Activated CD8-positive, alpha-beta memory T cell treated with anti-CD3 and anti-CD28 coated beads, Interleukin-2, amount 50 U/mL, for 4 hours (primary cell): ENCODE data around the gene POLR3A.
A peak's percentile ranks its signal among the peaks of the same experiment; 100 is the strongest.

Experiments used
- DNase-seq: peaks from one replicate; pipeline ENCODE4 v3.0.0-alpha.2; 2020

POLR3A gene

GRCh38 chr10:77940627-77941026 is 88.7 kb downstream of the POLR3A start:
- no peak for DNase-seq

GRCh38 chr10:77940225-77940624 is 89.1 kb downstream of the POLR3A start:
- no peak for DNase-seq

GRCh38 chr10:77939561-77940001 is 89.7 kb downstream of the POLR3A start:
- DNase-seq = no peak

GRCh38 chr10:77936697-77937567 is 92.4 kb downstream of the POLR3A start:
- no peak for DNase-seq

- DNase-seq = no peak
Measured at GRCh38 chr10:77932016-77932715, 97.1 kb downstream of the POLR3A start.

GRCh38 chr10:77927402-77928246 is 101.7 kb downstream of the POLR3A start:
- DNase-seq = no peak

- peak; percentile 20 for DNase-seq
Measured at GRCh38 chr10:77926566-77927401, 102.5 kb downstream of the POLR3A start, which contains the start of gene DLG5. DLG5 (minus strand) TSS chr10:77926755; CDS start chr10:77926520, 235 bp downstream.

GRCh38 chr10:77925795-77926565 is 103.3 kb downstream of the POLR3A start:
- peak; percentile 18 for DNase-seq

GRCh38 chr10:77925410-77925794 is 103.9 kb downstream of the POLR3A start:
- no peak for DNase-seq

- DNase-seq = no peak
Measured at GRCh38 chr10:77922566-77923179, 106.6 kb downstream of the POLR3A start.

- DNase-seq = no peak
Measured at GRCh38 chr10:77922055-77922454, 107.3 kb downstream of the POLR3A start.

GRCh38 chr10:77921395-77921794 is 107.9 kb downstream of the POLR3A start:
- no peak for DNase-seq

GRCh38 chr10:77920495-77920894 is 108.8 kb downstream of the POLR3A start:
- DNase-seq = no peak

GRCh38 chr10:77919713-77920108 is 109.6 kb downstream of the POLR3A start:
- DNase-seq = no peak
